Activated CD4-positive, alpha-beta memory T cell treated with anti-CD3 and anti-CD28 coated beads for 36 hours (primary cell): ENCODE data around the gene RHBDF1. TPM values are rescaled to one million over a fixed set of nuclear protein-coding genes. Genes with fewer than 3 reads are reported as not detected.

Source experiments
- CTCF ChIA-PET: fragments of 350-600 bp; sonication (Branson Sonifier 250); formaldehyde crosslinking; loops from one replicate; lab custom pipeline; 2021; ENCODE audit warnings: antibody characterized with exemption, inconsistent platforms; lab: Charles Lee
- POLR2A ChIA-PET: fragments of 350-600 bp; sonication (Branson Sonifier 250); formaldehyde crosslinking; loops from one replicate; lab custom pipeline; 2021; ENCODE audit warnings: antibody characterized with exemption; lab: Charles Lee
- DNase-seq: peaks from one replicate; pipeline ENCODE4 v3.0.0-alpha.2; 2020
- H3K27ac Mint-ChIP-seq: one replicate; pipeline ENCODE4 v1.8.0; 2021; ENCODE audit warnings: mixed read lengths
- H3K27me3 Mint-ChIP-seq: one replicate; pipeline ENCODE4 v1.8.0; 2021; ENCODE audit warnings: mixed read lengths
- H3K36me3 Mint-ChIP-seq: one replicate; pipeline ENCODE4 v1.8.0; 2021; ENCODE audit warnings: mixed read lengths
- H3K4me1 Mint-ChIP-seq: one replicate; pipeline ENCODE4 v1.8.0; 2021; ENCODE audit warnings: low read depth, mixed read lengths
- H3K4me3 Mint-ChIP-seq: one replicate; pipeline ENCODE4 v1.8.0; 2021; ENCODE audit warnings: mild to moderate bottlenecking, mixed read lengths
- H3K9me3 Mint-ChIP-seq: one replicate; pipeline ENCODE4 v1.8.0; 2021; ENCODE audit warnings: mixed read lengths
- intact Hi-C: fragments of 100-400 bp; cut with micrococcal nuclease; formaldehyde crosslinking; loops from one replicate; pipeline ENCODE4 v1.15.1; 2023
- total RNA-seq, 2 experiments: library from RNA; stranded (reverse); gene quantifications; one replicate each; pipeline ENCODE4 v1.2.3, GENCODE V29; 2021

Gene RHBDF1
- total RNA-seq, 2 experiments from 2014 or later = 0.43 TPM; not detected in 1

DNA sequence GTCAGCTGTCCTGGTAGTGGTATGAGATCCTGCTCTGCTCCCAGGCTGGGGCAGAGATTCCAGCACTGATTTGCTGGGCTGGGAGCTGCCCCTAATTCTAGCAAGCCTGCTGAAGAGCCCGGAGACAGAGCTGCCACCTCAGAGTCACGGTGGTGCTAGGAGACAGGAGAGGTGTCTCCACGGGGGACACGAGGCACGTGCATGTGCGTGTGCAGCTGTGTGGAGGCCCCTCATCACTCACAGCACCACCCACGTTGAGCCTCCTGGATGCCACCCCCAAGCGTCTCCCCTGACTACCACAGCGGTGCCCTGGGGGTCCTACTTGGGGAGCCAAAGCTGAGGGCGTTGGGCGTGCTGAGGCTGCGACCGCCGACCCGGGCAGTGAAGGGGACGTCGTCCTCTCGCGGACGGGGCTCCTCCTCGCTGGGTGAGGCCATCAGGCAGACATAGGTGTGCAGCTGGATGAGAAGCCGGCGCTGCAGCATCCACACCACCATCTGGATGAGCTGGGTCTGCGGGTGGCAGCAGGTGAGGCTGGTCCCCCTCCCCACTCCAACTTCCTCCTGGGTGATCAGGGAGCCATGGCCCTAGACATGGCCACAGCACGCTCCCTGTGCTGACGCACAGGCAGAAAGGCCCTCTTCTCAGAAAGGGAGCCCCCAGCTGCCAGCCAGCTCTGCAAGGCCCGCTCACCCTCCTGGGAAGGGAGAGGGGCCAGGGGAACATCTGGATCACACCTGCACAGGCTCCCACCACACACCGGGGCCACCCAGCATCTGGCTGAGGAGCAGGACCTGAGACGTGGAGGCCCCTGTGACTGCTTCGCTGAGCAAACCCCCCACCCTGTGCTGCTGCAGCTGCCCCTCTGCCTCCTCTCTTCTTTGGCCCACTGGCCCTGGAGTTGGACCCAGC is 17.2 kb upstream of the RHBDF1 start:
- POLR2A ChIA-PET = interaction anchor here (1.6 kb wide), 1 partner anchor 12 kb away, joined by 6 read pairs; the partner anchor contains the start of gene MPG
- Mint-ChIP-seq H3K27ac (no peak overlapping the region), H3K4me1 (peaks cover 6% of the 10 kb centered on the region), H3K27me3 (no peaks in the 10 kb centered on the region), H3K36me3 (peaks cover 24% of the 10 kb centered on the region), H3K4me3 (no peak overlapping the region), H3K9me3 (no peaks in the 10 kb centered on the region)
- intact Hi-C loops = no loop called here
- no peak for DNase-seq
- CTCF ChIA-PET = interaction anchor here (0.6 to 12.2 kb wide), 4 partner anchors 17 to 206 kb away, joined by 4 to 384 read pairs (median 8); partner anchors contain the start of gene RHBDF1

DNA sequence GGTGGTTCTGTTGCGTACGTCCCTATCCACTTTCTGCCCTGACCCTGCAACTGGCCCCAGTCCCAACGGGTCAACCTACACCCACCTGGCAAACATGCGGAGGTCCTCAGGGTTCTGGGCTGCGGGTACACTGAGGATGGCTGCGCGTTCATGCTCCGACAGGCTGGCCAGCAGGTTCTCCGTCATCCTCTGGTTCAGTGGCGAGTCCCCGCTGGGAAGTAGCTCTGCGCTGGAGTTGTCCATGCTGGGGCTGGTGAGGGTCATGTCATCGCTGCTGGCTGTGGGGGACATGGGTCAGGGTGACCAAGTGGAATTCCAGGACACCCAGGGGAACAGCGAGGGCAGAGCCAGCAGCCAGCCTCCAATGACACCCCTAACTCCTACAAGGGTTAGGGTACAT is 16.2 kb upstream of the RHBDF1 start:
- no peaks in the 10 kb centered on the region for H3K27me3 Mint-ChIP-seq
- DNase-seq = no peak
- H3K9me3 Mint-ChIP-seq = no peaks in the 10 kb centered on the region
- H3K27ac Mint-ChIP-seq = no peak overlapping the region
- H3K4me3 Mint-ChIP-seq = no peak overlapping the region
- intact Hi-C loops = no loop called here
- ChIA-PET POLR2A (no interaction called here), CTCF (interaction anchor here (1.1 kb wide), 1 partner anchor 23 kb away, joined by 4 read pairs; no protein-coding TSS in a partner anchor)
- H3K4me1 Mint-ChIP-seq = peaks cover 17% of the 10 kb centered on the region
- H3K36me3 Mint-ChIP-seq = peaks cover 31% of the 10 kb centered on the region

DNA sequence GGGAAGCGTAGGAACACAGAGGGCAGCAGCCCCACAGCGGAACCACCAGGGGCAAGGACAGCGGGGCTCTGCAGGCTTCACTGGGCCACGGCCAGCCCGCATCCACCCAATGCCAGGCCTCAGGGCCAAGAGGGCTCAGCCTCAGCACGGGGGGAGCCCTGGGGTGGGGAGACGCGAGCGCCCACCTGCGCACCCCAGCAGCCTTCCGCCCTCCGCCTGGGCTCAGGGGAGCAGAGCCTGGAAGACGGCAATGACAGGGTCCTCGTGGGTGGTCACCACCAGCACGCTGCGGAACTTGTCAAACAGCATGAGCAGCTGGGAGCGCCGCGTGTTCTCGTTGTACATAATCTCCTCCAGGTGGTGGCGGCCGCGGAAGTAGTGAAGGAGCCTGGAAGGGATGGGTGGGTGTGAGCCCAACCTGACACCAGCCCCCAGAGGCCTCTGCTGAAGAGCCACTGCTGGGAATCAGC is 14.1 kb upstream of the RHBDF1 start:
- Mint-ChIP-seq H3K4me3 (no peak overlapping the region), H3K27ac (peak overlapping the region; percentile 49), H3K27me3 (no peaks in the 10 kb centered on the region), H3K36me3 (peaks cover 32% of the 10 kb centered on the region), H3K4me1 (peaks cover 23% of the 10 kb centered on the region), H3K9me3 (no peaks in the 10 kb centered on the region)
- CTCF ChIA-PET = interaction anchor here (5.2 to 5.6 kb wide), 2 partner anchors 10 to 20 kb away, joined by 37 to 47 read pairs; no protein-coding TSS in a partner anchor
- POLR2A ChIA-PET = no interaction called here
- intact Hi-C loops = no loop called here
- DNase-seq = no peak

DNA sequence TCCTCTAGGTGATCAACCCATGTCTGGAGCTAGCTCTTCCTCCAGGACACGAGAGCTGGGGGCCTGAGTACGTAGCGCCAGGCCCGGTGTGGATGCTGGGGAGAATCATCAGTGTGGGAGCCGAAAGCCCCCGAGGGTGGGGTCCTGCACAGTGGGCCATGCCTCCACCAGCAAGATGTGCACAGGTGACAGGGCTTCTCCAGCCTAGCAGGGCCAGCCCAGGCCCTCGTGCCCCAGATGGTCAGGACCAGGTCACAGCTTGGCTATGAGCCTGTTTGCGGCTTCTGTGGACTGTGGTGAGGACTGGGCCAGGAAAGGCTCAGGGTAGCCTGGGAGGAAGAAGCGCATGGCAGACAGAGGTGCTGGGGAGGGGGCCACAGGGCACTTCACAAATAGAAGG is 13.4 kb upstream of the RHBDF1 start:
- H3K36me3 Mint-ChIP-seq = peaks cover 32% of the 10 kb centered on the region
- DNase-seq = no peak
- peaks cover 23% of the 10 kb centered on the region for H3K4me1 Mint-ChIP-seq
- POLR2A ChIA-PET = interaction anchor here (1.1 to 1.3 kb wide), 2 partner anchors 9 to 21 kb away, joined by 3 read pairs; no protein-coding TSS in a partner anchor
- H3K27me3 Mint-ChIP-seq = no peaks in the 10 kb centered on the region
- H3K4me3 Mint-ChIP-seq = no peak overlapping the region
- intact Hi-C loops = loop anchor here (2.0 kb wide), 1 partner anchor 21 kb away; no protein-coding TSS in a partner anchor
- peak overlapping the region; percentile 49 for H3K27ac Mint-ChIP-seq
- CTCF ChIA-PET = interaction anchor here (5.2 to 5.6 kb wide), 2 partner anchors 10 to 19 kb away, joined by 37 to 47 read pairs; no protein-coding TSS in a partner anchor
- H3K9me3 Mint-ChIP-seq = no peaks in the 10 kb centered on the region

DNA sequence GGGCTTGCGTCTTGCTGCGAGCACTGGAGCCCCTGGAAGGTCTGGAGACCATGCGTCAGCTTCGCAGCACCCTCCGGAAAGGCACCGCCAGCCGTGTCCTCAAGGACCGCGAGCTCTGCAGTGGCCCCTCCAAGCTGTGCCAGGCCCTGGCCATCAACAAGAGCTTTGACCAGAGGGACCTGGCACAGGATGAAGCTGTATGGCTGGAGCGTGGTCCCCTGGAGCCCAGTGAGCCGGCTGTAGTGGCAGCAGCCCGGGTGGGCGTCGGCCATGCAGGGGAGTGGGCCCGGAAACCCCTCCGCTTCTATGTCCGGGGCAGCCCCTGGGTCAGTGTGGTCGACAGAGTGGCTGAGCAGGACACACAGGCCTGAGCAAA is 13.0 kb upstream of the RHBDF1 start:
- H3K27ac Mint-ChIP-seq = peak overlapping the region; percentile 88
- H3K4me3 Mint-ChIP-seq = no peak overlapping the region
- peaks cover 28% of the 10 kb centered on the region for H3K36me3 Mint-ChIP-seq
- ChIA-PET CTCF (interaction anchor here (5.2 to 5.6 kb wide), 2 partner anchors 11 to 19 kb away, joined by 37 to 47 read pairs; no protein-coding TSS in a partner anchor), POLR2A (interaction anchor here (1.1 to 1.8 kb wide), 3 partner anchors 8 to 23 kb away, joined by 3 to 4 read pairs (median 3); no protein-coding TSS in a partner anchor)
- H3K27me3 Mint-ChIP-seq = no peaks in the 10 kb centered on the region
- intact Hi-C loops = loop anchor here (2.0 kb wide), 1 partner anchor 21 kb away; no protein-coding TSS in a partner anchor
- H3K4me1 Mint-ChIP-seq = peaks cover 23% of the 10 kb centered on the region
- DNase-seq = no peak
- H3K9me3 Mint-ChIP-seq = no peaks in the 10 kb centered on the region

DNA sequence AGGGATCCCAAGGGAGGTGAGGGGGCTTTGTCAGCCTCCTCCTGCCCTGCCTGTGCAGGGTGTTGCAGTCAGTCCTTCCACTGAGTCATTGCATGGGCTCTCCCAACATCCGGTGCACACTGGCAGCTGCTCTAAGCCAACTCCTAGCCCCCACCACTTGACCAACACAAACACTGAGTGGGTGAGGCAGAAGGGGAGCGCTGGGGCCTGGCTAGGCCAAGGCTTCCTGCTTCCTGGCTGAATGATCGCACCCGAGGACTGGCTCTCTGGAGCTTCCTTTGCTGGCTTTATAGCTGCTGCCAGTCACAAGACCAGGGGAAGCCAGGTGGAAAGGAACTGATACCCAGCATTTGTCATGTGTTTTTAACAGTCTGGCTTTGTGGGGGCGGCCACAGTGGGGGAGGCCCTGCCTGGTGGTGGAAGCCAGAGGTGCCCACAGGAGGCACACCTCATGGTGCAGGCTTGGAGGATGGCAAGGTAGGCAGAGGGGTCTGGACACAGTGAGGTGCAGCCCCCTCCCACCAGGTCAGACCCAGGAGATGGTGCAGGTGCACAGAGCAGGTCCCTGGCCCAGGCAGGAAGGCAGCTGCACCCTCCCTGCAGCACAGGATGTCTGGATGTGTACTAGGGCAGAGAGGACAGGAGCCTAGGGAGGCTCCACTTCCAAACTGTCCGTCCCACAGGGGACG is 12.4 kb upstream of the RHBDF1 start:
- Mint-ChIP-seq H3K9me3 (no peaks in the 10 kb centered on the region), H3K36me3 (peaks cover 28% of the 10 kb centered on the region), H3K4me3 (no peak overlapping the region), H3K27ac (peak overlapping the region; percentile 88), H3K27me3 (no peaks in the 10 kb centered on the region), H3K4me1 (peaks cover 25% of the 10 kb centered on the region)
- peak; percentile 88 for DNase-seq
- intact Hi-C loops = loop anchor here (2.0 kb wide), 1 partner anchor 20 kb away; no protein-coding TSS in a partner anchor
- ChIA-PET CTCF (interaction anchor here (0.7 to 5.6 kb wide), 5 partner anchors 11 to 97 kb away, joined by 3 to 47 read pairs (median 5); partner anchors contain the start of gene RHBDF1), POLR2A (interaction anchor here (0.7 to 1.8 kb wide), 4 partner anchors 7 to 22 kb away, joined by 3 to 4 read pairs (median 3); no protein-coding TSS in a partner anchor)

DNA sequence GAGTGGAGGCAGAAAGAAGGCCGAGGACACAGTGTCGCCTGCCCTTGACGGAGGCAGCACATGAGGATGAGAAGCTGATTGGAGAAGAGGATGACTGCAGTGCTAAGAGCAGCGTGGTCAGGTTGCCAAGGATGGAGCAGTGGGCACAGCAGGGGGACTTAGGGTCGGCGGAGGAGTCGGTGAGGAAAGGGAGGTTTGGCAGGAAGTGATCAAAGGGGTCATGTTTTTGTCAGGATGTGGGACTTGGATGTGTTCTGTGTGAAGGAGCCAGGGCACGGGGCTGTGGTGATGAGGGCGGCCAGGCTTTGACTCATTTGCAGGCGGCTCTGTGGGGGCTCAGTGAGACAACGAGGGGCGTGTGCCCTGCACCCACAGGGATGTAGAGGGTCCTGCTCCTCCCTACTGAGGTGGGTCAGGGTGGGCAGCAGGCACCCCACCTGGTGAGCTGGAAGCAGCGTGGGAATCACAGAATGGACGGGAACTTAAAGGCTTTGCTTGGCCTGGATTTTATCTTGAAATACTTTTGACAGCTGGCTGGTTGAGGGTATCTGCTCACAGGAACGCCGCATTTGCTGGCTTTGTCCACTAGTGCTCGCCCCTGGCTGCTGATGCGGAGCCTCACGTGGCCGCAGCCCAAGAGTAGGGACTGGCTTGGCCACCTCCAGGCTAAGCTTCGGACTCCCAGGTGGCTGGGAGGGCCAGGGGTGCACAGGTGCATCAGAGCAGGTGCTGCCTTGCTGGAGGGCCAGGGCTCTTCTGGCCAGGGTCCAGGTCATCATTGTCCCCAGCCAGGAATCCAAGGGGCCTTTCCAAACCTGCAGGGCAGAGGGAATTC is 11.6 kb upstream of the RHBDF1 start:
- peak; percentile 42 for DNase-seq
- Mint-ChIP-seq H3K4me1 (peaks cover 32% of the 10 kb centered on the region), H3K9me3 (no peaks in the 10 kb centered on the region), H3K27me3 (no peaks in the 10 kb centered on the region), H3K36me3 (peaks cover 32% of the 10 kb centered on the region), H3K27ac (peak overlapping the region; percentile 88), H3K4me3 (no peak overlapping the region)
- POLR2A ChIA-PET = interaction anchor here (0.7 to 1.8 kb wide), 2 partner anchors 18 to 21 kb away, joined by 3 to 4 read pairs; no protein-coding TSS in a partner anchor
- CTCF ChIA-PET = interaction anchor here (0.7 to 5.6 kb wide), 5 partner anchors 12 to 98 kb away, joined by 3 to 47 read pairs (median 5); partner anchors contain the start of gene RHBDF1
- intact Hi-C loops = loop anchor here (2.0 kb wide), 1 partner anchor 19 kb away; no protein-coding TSS in a partner anchor

DNA sequence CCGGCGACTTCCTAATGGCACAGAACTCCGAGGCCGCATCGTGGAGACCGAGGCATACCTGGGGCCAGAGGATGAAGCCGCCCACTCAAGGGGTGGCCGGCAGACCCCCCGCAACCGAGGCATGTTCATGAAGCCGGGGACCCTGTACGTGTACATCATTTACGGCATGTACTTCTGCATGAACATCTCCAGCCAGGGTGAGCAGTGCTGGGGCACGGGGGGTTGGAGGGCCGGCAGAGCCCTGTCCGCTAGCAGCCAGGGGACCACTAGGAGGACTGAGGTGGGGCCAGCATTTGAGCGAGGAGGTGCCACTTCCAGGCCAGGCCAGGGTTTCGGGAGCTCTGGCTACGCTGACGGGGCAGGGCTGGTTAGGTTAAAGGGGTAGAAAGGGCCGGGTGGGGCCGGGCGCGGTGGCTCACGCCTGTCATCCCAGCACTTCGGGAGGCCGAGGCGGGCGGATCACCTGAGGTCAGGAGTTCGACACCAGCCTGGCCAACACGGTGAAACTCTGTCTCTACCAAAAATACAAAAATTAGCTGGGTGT is 10.7 kb upstream of the RHBDF1 start:
- no peak for DNase-seq
- H3K4me3 Mint-ChIP-seq = no peak overlapping the region
- H3K27ac Mint-ChIP-seq = no peak overlapping the region
- POLR2A ChIA-PET = no interaction called here
- intact Hi-C loops = no loop called here
- H3K27me3 Mint-ChIP-seq = no peaks in the 10 kb centered on the region
- CTCF ChIA-PET = interaction anchor here (5.2 to 5.6 kb wide), 2 partner anchors 13 to 17 kb away, joined by 37 to 47 read pairs; no protein-coding TSS in a partner anchor
- no peaks in the 10 kb centered on the region for H3K9me3 Mint-ChIP-seq
- peaks cover 37% of the 10 kb centered on the region for H3K4me1 Mint-ChIP-seq
- peaks cover 29% of the 10 kb centered on the region for H3K36me3 Mint-ChIP-seq

DNA sequence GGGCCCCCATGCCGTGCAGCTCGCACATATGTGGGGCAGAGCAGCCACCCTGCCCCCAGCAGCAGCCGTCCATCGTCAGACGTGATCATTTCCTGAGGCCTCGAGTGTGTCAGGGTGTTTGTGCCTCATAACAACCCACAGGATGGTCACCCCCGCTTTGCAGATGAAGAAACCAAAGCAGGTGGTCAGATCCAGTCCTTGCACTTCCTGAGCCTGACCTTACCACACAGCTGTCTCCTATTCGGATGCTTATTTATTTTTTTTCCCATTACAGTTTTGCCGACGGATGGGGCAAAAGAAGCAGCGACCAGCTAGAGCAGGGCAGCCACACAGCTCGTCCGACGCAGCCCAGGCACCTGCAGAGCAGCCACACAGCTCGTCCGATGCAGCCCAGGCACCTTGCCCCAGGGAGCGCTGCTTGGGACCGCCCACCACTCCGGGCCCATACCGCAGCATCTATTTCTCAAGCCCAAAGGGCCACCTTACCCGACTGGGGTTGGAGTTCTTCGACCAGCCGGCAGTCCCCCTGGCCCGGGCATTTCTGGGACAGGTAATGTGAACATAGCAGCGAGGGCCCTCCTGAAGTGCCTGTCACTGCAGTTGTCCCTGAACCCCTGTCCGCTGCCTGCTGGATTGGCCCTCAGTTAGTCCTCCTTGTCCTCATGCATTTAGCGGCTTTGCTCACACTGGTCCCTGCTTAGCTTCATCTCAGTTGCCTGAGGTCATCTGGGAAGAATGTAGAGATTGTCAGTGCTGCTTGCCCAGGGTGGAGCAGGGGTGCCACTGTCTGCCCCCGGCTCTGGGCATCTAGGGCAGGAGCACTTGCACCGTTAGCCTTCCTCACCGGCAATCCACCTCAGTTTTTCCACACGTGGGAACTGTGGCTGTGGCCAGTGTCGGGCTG is 7.0 kb upstream of the RHBDF1 start:
- intact Hi-C loops = no loop called here
- H3K4me3 Mint-ChIP-seq = peak overlapping the region; percentile 85
- ChIA-PET CTCF (interaction anchor here (3.6 to 3.9 kb wide), 2 partner anchors 14 to 17 kb away, joined by 27 to 35 read pairs; no protein-coding TSS in a partner anchor), POLR2A (no interaction called here)
- H3K9me3 Mint-ChIP-seq = no peaks in the 10 kb centered on the region
- H3K27me3 Mint-ChIP-seq = peaks cover 1% of the 10 kb centered on the region
- peak overlapping the region; percentile 13 for H3K27ac Mint-ChIP-seq
- DNase-seq = no peak
- peaks cover 13% of the 10 kb centered on the region for H3K36me3 Mint-ChIP-seq
- peaks cover 42% of the 10 kb centered on the region for H3K4me1 Mint-ChIP-seq
